Small intestine (tissue), 7 donors: Measurements from ENCODE around the gene ADAMTS2. TPM values are rescaled to one million over a fixed set of nuclear protein-coding genes. Genes with fewer than 3 reads are reported as not detected.

ENCODE experiments used
- DNase-seq, 2 donors: peaks; one replicate each; pipeline versions ENCODE4 v3.0.0 to v3.0.0-alpha.2; 2013
- FAIRE-seq: peaks from 2 replicates; lab custom pipeline; 2012; peaks lifted over from hg19 to GRCh38; lab: Jason Lieb, UNC
- H3K27ac ChIP-seq, 3 donors: one replicate each; pipeline ENCODE4 v1.5.1; 2013; ENCODE audit warnings: low read length in 2 of 3, mild to moderate bottlenecking in 2 of 3, control low read depth in 1 of 3, inconsistent platforms in 1 of 3, low read depth in 1 of 3, moderate library complexity in 1 of 3
- H3K27me3 ChIP-seq, 3 donors: one replicate each; pipeline ENCODE4 v1.6.1; 2013; ENCODE audit warnings: low read length in 3 of 3, inconsistent platforms in 1 of 3; ENCODE audit not compliant: control insufficient read depth in 3 of 3, insufficient read depth in 3 of 3
- H3K36me3 ChIP-seq, 3 donors: one replicate each; pipeline ENCODE4 v1.6.1; 2013; ENCODE audit warnings: low read length in 3 of 3, inconsistent platforms in 1 of 3, low read depth in 1 of 3, mild to moderate bottlenecking in 1 of 3, moderate library complexity in 1 of 3; ENCODE audit not compliant: control insufficient read depth in 3 of 3, insufficient read depth in 2 of 3
- H3K4me1 ChIP-seq, 3 donors: one replicate each; pipeline ENCODE4 v1.6.1; 2013; ENCODE audit warnings: low read length in 2 of 3, inconsistent platforms in 1 of 3, low read depth in 1 of 3, mild to moderate bottlenecking in 1 of 3, moderate library complexity in 1 of 3; ENCODE audit not compliant: control insufficient read depth in 3 of 3, insufficient read depth in 2 of 3
- H3K4me3 ChIP-seq, 3 donors: one replicate each; pipeline ENCODE4 v1.5.1; 2013; ENCODE audit warnings: low read length in 3 of 3, control low read depth in 1 of 3, inconsistent platforms in 1 of 3, low read depth in 1 of 3, mild to moderate bottlenecking in 1 of 3, moderate library complexity in 1 of 3
- H3K9me3 ChIP-seq, 2 donors: one replicate each; pipeline ENCODE4 v1.6.1; 2013; ENCODE audit warnings: low read depth in 1 of 2, low read length in 1 of 2; ENCODE audit not compliant: control insufficient read depth in 2 of 2, insufficient read depth in 1 of 2
- WGBS, 3 donors: extraction: QIAGEN DNeasy Blood & Tissue Kit; methylation state at CpG; one replicate each; pipeline ENCODE4 v1.1.7; 2013; 5-methylcytosine and 5-hydroxymethylcytosine counted together
- polyA plus RNA-seq, 4 donors: library from polyadenylated mRNA; stranded (reverse) in 3 of 4; unstranded in 1 of 4; fragments of 200-250 nt in 3 of 4; fragments of 120-200 nt in 1 of 4; gene quantifications; one replicate each; pipeline versions ENCODE4 v1.2.1 to v1.2.3, GENCODE V29; 2013
- donor health status: healthy with polysubstance abuse.
- donor health status: control.
- donor health status: control.
- donor health status: Bipolar disorder and iron deficiency.
- donor health status: healthy.

Gene ADAMTS2
- polyA plus RNA-seq, 4 donors, result 0.22 to 6.3 (median 2.4) TPM

GRCh38 chr5:179315356-179315890 is 29.8 kb downstream of the ADAMTS2 start:
- 79 to 87% (median 80%) methylated on average over 16 of the region's 16 CpGs for WGBS, 3 donors
- FAIRE-seq (no peak), DNase-seq (no peak)
- H3K27ac ChIP-seq, result no peak overlapping the region
- no peaks in the 10 kb centered on the region for H3K27me3 ChIP-seq
- no peak overlapping the region for H3K4me3 ChIP-seq
- peaks cover 0 to 6% of the 10 kb centered on the region in 2 donors for H3K9me3 ChIP-seq
- peaks cover 0 to 2% (median 0%) of the 10 kb centered on the region in 3 donors for H3K4me1 ChIP-seq
- no peaks in the 10 kb centered on the region for H3K36me3 ChIP-seq

- FAIRE-seq, result no peak
- peaks cover 0 to 6% of the 10 kb centered on the region in 2 donors for H3K9me3 ChIP-seq
- no peaks in the 10 kb centered on the region for H3K27me3 ChIP-seq
- no peak for DNase-seq
- no peak overlapping the region for H3K4me3 ChIP-seq
- peak overlapping the region in 1 of 3 donors; percentile 29 for H3K27ac ChIP-seq
- peaks cover 0 to 2% (median 0%) of the 10 kb centered on the region in 3 donors for H3K4me1 ChIP-seq
- H3K36me3 ChIP-seq, result no peaks in the 10 kb centered on the region
- WGBS, 3 donors, result 62 to 74% (median 73%) methylated on average over 12 of the region's 12 CpGs
These were observed 30.5 kb downstream of the ADAMTS2 start for GRCh38 chr5:179314606-179315355.

- Histone ChIP-seq H3K27ac (no peak overlapping the region), H3K4me3 (no peak overlapping the region), H3K9me3 (peaks cover 0 to 6% of the 10 kb centered on the region in 2 donors), H3K4me1 (peaks cover 0 to 2% (median 0%) of the 10 kb centered on the region in 3 donors), H3K36me3 (no peaks in the 10 kb centered on the region), H3K27me3 (no peaks in the 10 kb centered on the region)
- WGBS, 3 donors, result 68 to 79% (median 78%) methylated on average over 29 to 31 of the region's 31 CpGs
- FAIRE-seq (no peak), DNase-seq (peak in 1 of 2 donors; percentile 40)
These were observed 31.3 kb downstream of the ADAMTS2 start for GRCh38 chr5:179313849-179314521.

GRCh38 chr5:179312557-179313235 is 32.6 kb downstream of the ADAMTS2 start:
- H3K27me3 ChIP-seq, result no peaks in the 10 kb centered on the region
- no peaks in the 10 kb centered on the region for H3K36me3 ChIP-seq
- H3K27ac ChIP-seq, result no peak overlapping the region
- 89 to 93% (median 89%) methylated on average over 17 of the region's 17 CpGs for WGBS, 3 donors
- peaks cover 0 to 2% (median 0%) of the 10 kb centered on the region in 3 donors for H3K4me1 ChIP-seq
- no peak overlapping the region for H3K4me3 ChIP-seq
- FAIRE-seq (no peak), DNase-seq (no peak)
- H3K9me3 ChIP-seq, result peaks cover 0 to 6% of the 10 kb centered on the region in 2 donors

GRCh38 chr5:179311581-179311980 is 33.7 kb downstream of the ADAMTS2 start:
- peaks cover 0 to 6% of the 10 kb centered on the region in 2 donors for H3K9me3 ChIP-seq
- H3K27me3 ChIP-seq, result no peaks in the 10 kb centered on the region
- H3K4me1 ChIP-seq, result peaks cover 0 to 2% (median 0%) of the 10 kb centered on the region in 3 donors
- DNase-seq (no peak), FAIRE-seq (no peak)
- H3K36me3 ChIP-seq, result no peaks in the 10 kb centered on the region
- H3K4me3 ChIP-seq, result no peak overlapping the region
- WGBS, 3 donors, result 77 to 92% (median 81%) methylated on average over 10 of the region's 10 CpGs
- no peak overlapping the region for H3K27ac ChIP-seq

GRCh38 chr5:179311091-179311470 is 34.2 kb downstream of the ADAMTS2 start:
- Histone ChIP-seq H3K9me3 (peaks cover 0 to 3% of the 10 kb centered on the region in 2 donors), H3K4me3 (no peak overlapping the region), H3K36me3 (no peaks in the 10 kb centered on the region), H3K27ac (no peak overlapping the region), H3K27me3 (no peaks in the 10 kb centered on the region), H3K4me1 (peaks cover 0 to 2% (median 0%) of the 10 kb centered on the region in 3 donors)
- DNase-seq, result no peak
- FAIRE-seq, result no peak
- WGBS, 3 donors, result 66 to 77% (median 71%) methylated on average over 8 of the region's 8 CpGs

GRCh38 chr5:179310439-179311090 is 34.7 kb downstream of the ADAMTS2 start:
- Histone ChIP-seq H3K36me3 (no peaks in the 10 kb centered on the region), H3K9me3 (peaks cover 0 to 3% of the 10 kb centered on the region in 2 donors), H3K27ac (no peak overlapping the region), H3K4me1 (peaks cover 0 to 2% (median 0%) of the 10 kb centered on the region in 3 donors), H3K27me3 (no peaks in the 10 kb centered on the region), H3K4me3 (no peak overlapping the region)
- FAIRE-seq (no peak), DNase-seq (no peak)
- 55 to 73% (median 57%) methylated on average over 7 to 9 of the region's 9 CpGs for WGBS, 3 donors
